ENCODE measurements around the gene MIA.
"Not testable (repeated sequence)": the region's sequence is repeated elsewhere in the genome, so short reads cannot be mapped to it uniquely, and the experiment has no call there.

The MIA gene

GRCh38 chr19:40750874-40751537, 24.3 kb upstream of the MIA start, which contains the start of gene SNRPA:
TSS of gene SNRPA (plus strand) at chr19:40751203. CDS start at chr19:40751409, 206 bp downstream.
- DNase-seq (ENCODE audit: low spot score) = peak; percentile 95

GRCh38 chr19:40752257-40752781, 23.0 kb upstream of the MIA start:
- DNase-seq (ENCODE audit: low spot score) = no peak

GRCh38 chr19:40754611-40755247, 20.6 kb upstream of the MIA start:
- no peak for DNase-seq (ENCODE audit: low spot score)

GRCh38 chr19:40755248-40755624, 20.1 kb upstream of the MIA start:
- no peak for DNase-seq (ENCODE audit: low spot score)

- DNase-seq (ENCODE audit: low spot score) = no peak
These were observed 19.5 kb upstream of the MIA start for GRCh38 chr19:40755791-40756190.

- DNase-seq (ENCODE audit: low spot score) = no peak
These were observed 18.7 kb upstream of the MIA start for GRCh38 chr19:40756502-40757110.

GRCh38 chr19:40758491-40758890, 16.8 kb upstream of the MIA start:
- no peak for DNase-seq (ENCODE audit: low spot score)

- no peak for DNase-seq (ENCODE audit: low spot score)
These were observed 16.0 kb upstream of the MIA start for GRCh38 chr19:40759352-40759751.

- no peak for DNase-seq (ENCODE audit: low spot score)
These were observed 12.4 kb upstream of the MIA start for GRCh38 chr19:40762754-40763470.

GRCh38 chr19:40763526-40763925, 11.8 kb upstream of the MIA start:
- DNase-seq (ENCODE audit: low spot score) = no peak

- no peak for DNase-seq (ENCODE audit: low spot score)
These were observed 11.4 kb upstream of the MIA start for GRCh38 chr19:40763963-40764362.

GRCh38 chr19:40766385-40766784, 8.9 kb upstream of the MIA start:
- not testable (repeated sequence) for DNase-seq (ENCODE audit: low spot score)

- no peak for DNase-seq (ENCODE audit: low spot score)
These were observed 6.5 kb upstream of the MIA start for GRCh38 chr19:40768869-40769268.

GRCh38 chr19:40771101-40771862, 4.0 kb upstream of the MIA start:
- not testable (repeated sequence) for DNase-seq (ENCODE audit: low spot score)

GRCh38 chr19:40775632-40776022, 306 bp downstream of the MIA start:
- DNase-seq (ENCODE audit: low spot score) = no peak

- no peak for DNase-seq (ENCODE audit: low spot score)
These were observed 1.0 kb downstream of the MIA start for GRCh38 chr19:40776364-40776763.

- DNase-seq (ENCODE audit: low spot score) = peak; percentile 86
These were observed 1.8 kb downstream of the MIA start for GRCh38 chr19:40776932-40777644.

GRCh38 chr19:40777645-40777936, 2.3 kb downstream of the MIA start:
- DNase-seq (ENCODE audit: low spot score) = no peak

- DNase-seq (ENCODE audit: low spot score) = peak; percentile 95
These were observed 2.8 kb downstream of the MIA start, which contains the start of gene RAB4B for GRCh38 chr19:40777937-40778705. TSS of gene RAB4B (plus strand) at chr19:40778247. CDS start at chr19:40778376, 129 bp downstream.

GRCh38 chr19:40778706-40779284, 3.5 kb downstream of the MIA start:
- DNase-seq (ENCODE audit: low spot score) = no peak

Data from D341Med (cell line).